HG03565 (cell line): ENCODE measurements around the gene ENTR1.
"Not testable (repeated sequence)": the region's sequence is repeated elsewhere in the genome, so short reads cannot be mapped to it uniquely, and the experiment has no call there.

ENCODE experiments used
- ATAC-seq: cut with Tn5 transposase; IDR thresholded peaks from one replicate; pipeline ENCODE4 v1.9.1; 2021; ENCODE audit warnings: mild to moderate bottlenecking, moderate library complexity; ENCODE audit not compliant: unreplicated experiment

The ENTR1 gene

DNA sequence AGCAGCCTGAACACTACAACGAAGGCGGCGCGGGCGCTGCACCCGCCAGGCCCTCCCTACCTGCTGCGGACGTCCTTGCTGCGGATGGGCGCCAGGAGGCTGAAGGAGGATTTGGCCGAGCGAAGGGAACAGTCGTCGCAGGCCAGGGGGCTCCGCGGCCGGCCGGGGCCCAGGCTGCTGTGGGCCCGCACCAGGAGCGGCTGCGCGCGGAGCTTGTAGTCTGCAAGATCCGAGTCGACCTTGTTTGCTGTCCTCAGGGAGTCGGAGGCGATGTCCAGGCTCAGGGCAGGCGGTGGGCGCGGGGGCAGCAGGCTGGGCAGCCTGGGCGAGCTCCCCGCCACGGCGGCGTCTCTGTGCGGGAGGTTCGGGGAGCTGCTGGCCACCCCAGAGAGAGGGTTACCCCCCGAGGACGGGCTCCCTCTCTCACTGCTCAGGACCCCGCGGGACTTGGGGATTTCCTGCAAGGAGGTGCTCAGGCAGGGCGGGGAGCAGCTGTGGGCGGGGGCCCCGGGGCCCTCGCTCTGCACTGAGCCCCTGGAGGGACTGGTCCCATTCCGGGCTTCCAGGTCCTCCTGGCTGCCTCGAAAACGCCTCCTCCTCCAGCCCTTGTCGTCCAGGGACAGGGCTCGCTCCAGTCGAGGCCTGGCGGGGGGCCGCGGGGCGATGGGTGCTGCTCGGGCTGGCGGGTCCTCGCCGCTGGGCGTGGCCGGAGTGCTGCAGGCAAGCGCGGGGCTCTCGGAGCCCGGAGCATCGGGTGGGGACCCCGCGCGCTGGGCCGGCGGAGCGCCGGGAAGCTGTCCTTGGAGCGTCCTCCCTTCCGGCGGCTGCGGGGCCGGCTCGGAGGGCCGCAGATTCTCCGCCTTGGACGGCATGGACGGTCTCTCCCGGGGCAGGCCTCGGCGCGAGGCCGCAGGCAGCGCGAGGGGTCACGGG is 28.4 kb upstream of the ENTR1 start:
- peak; percentile 28 for ATAC-seq

DNA sequence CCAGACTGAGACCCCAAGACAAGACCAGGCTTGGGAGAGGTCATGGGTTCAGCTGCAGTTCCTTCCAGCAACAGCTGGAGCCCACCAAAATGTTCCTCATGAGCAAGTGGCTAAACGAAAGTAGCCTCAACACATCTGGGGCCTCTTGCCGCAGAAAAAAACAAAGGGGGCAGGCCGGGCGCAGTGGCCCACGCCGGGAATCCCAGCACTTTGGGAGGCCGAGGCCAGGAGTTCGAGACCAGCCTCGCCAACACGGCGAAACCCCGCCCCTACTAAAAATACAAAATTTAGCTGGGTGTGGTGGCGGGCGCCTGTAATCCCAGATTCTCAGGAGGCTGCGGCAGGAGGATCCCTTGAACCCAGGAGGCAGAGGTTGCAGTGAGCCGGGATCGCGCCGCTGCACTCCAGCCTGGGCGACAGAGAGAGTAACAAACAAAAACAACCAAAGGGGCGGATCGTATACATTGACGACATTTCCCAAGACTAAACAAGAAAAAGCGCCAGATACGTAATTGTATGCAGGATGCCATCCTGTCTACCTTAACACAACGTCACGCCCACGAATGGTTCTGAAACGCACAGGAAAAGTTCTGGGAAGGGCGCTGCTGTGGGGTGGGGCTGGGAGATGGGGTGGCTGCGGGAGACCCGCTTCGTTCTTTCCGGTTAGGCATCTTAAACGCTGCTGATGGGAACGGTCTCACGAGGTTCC is 27.6 kb upstream of the ENTR1 start:
- no peak for ATAC-seq

DNA sequence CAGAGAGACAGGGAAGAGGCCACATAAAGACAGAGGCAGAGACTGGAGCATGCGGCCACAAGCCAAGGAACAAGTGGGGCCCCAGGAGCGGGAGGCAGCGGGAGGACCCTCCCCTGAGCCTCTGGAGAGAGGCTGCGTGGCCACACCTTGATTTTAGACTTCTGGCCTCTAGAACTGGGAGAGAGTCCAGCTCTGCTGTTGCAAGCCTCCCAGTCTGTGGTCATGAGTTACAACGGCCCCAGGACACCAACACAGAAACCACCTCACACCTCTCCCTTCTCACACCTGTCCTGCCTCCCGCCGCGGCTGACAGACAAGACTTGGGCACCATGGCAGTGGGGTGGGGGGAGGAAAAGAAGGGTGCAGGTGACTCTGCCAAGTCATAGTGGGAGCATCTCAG is 27.0 kb upstream of the ENTR1 start:
- no peak for ATAC-seq

DNA sequence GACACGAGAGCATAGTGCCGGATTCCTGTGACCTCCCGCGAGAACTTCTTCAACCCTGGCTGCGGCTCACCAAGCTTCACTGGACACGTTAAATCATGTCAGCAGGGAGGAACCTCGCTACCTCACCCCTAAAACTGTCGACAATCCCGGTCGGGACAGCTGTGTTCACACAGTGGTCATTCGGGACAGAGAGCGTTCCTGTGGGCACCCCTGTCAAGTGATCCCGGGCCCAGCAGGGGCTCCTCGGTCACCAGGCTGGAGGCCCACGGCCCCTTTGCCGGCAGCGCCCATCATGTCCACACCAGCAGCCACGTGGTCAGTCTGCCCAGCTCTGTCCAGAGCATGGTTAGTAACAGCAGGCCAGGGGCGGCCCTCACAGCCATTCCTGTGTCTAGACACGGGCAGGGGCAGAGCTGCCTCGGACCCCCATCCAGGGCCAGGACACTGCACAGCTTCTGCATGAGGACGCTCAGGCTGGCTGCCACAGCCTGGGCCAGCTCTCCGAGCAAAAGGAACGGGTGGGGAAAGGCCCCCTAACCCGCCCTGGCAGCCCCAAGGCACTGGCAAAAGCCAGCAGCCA is 25.7 kb upstream of the ENTR1 start:
- no peak for ATAC-seq

DNA sequence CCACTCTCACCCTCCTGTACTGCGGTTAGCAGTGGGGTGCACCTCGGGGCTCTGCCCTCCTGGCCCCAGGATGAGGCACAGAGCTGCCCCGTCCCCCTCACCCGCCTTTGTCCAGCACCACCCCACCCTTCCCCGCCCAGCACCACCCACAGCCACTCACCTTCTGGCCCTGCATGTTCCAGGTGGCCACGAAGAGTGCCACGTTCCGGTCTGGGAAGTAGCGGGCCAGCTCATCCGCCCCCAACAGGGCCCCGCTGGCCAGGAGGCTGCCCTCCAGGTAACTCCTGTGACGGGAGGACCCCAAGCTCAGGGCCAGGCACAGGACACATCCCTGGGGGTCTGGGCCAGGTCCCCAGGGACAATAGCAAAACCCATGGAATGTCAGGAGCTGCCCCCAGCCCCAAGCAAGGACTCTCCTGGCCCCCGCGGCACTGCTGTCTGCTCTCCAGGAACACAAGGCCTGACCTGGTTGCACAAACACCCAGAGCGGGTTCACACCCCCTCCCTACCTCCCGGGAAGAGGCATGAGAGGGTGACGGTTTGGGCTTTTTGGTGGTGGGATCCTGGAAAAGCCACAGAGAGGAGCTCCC is 24.3 kb upstream of the ENTR1 start:
- ATAC-seq: no peak

DNA sequence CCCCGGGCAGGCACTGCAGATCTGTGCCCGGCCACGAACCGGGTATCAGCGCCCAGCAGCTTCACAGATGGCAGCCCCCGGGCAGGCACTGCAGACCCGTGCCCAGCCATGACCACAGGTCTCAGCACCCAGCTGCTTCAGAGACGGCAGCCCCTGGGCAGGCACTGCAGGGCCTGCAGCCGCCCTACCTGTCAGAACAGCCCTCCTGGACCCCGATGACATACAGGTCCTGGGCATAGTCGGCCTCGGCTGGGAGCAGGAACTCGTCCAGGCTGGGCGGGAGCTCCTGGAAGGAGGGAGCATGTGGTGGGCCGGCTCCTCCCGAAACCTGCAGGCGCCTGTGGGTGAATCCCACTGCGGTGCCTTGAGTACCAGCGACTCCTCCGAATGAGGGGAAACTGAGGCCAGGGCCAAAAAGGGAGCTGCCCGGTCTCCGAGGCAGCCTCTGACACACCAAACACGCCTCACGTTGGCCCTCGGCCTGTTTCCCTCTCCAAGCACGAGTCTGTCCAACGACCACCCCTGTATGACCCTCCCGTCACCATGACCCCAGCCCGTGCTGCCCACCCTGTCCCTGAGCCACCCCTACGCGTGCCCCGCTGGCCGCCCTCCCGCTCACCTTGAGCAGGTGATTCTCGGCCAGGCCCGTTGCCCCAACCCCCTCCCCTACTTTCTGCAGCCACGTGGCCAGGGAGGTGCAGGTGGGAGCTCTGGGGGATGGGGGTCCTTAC is 23.6 kb upstream of the ENTR1 start:
- no peak for ATAC-seq

DNA sequence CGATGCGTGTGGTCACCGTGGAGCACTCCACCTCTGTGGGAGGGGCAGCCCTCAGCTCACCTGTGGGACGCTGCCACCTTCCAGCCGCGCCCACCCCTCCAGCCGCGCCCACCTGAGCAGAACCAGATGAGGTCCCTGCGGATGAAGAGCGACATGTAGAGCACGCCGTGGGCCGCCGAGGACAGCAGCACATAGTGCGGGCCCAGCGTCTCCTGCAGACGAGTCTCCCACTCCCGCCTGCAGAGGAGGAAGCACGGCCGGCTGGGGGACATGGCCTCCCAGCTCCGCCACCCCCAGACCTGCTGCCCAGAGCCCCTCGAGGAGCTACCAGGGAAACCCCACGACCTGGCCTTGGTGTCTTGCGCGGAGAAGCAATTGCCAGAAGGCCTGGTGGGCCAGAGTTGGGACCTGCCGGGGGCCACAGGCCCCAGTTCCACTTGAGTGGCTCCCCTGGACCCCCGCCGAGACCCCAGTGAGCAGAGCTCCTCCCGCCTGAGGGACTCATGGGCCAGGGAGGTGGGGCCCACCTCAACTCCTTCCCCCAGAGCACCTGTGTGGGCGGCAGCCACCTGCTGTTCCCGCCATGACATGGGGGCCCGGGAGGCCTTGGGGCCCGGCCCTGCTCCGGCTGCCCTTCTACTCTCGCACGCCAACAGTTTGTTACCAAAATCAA is 22.8 kb upstream of the ENTR1 start:
- no peak for ATAC-seq

DNA sequence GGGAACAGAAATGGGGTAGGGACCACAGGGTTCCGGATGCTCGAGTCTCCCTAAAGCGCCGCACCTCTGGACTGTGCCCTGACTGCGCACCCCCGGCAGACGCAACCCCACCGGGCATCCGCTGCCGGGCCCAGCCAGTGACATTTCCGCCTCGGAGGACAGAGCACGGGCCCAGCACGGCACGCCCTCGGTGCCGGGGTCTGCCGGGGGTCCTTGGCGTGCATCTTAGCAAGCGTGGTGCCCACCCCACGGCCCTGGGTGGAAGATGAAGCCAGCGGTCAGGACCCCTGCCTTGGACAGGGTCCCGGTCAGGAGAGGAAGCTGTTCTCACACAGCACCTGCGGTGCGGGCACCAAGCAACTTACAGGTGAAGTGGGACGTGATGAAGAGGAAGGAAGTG is 22.2 kb upstream of the ENTR1 start:
- ATAC-seq: no peak

DNA sequence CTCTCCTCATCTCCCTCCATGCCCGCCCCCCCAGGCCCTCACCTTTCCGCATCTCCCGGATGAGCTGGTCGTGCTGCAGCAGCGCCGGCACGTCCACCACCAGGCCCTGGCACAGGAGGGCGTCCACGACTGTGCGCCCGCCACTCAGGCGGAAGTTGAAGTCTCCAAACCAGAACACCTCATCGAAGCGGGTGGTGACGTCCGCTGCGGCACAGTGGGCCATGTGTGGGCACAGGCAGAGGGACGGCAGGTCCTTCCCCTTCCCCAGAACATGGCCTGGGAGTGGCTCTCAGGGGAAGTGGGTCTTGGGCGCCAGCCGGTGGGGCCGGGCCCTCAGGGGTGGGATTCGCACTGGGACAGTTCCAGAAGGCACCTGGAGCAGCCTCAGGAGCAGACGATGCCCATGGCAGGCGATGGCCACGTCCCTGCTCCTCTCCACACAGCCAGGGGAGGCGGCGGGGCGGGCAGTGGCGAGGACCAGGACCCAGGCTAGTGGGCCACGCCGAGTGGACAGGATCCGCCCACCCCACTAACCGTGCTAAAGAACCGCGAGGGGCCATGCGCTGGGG is 21.5 kb upstream of the ENTR1 start:
- no peak for ATAC-seq

DNA sequence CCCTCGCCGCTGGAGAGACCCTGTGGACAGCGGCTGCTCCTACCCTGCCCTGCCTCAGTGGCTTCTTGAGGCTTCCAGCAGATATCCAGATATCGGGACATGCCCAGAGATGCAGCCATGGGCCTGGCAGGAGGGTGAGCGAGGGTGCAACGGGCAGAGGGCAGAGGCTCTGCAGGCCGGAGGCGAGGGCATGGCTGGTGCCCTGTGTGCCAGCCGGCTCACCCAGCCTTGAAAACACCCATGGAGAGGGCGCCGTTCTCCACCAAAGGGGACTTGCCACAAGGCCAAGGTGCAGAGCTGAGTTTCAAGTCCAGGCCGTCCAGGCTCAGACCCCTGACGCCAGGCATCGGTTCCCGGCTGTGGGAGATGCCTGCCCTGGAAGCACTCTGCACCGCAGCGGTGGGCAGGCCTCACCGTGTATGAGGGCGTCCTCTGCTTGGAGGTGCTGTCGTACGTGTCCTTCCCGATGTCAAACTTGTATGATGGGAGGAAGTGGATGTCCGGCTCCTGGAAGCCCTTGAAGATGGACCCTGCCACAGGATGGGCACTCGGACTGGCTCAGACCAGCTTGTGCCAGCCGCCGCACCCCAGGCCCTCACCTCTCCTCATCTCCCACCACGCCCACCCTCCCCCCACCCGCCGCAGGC is 20.3 kb upstream of the ENTR1 start:
- no peak for ATAC-seq

DNA sequence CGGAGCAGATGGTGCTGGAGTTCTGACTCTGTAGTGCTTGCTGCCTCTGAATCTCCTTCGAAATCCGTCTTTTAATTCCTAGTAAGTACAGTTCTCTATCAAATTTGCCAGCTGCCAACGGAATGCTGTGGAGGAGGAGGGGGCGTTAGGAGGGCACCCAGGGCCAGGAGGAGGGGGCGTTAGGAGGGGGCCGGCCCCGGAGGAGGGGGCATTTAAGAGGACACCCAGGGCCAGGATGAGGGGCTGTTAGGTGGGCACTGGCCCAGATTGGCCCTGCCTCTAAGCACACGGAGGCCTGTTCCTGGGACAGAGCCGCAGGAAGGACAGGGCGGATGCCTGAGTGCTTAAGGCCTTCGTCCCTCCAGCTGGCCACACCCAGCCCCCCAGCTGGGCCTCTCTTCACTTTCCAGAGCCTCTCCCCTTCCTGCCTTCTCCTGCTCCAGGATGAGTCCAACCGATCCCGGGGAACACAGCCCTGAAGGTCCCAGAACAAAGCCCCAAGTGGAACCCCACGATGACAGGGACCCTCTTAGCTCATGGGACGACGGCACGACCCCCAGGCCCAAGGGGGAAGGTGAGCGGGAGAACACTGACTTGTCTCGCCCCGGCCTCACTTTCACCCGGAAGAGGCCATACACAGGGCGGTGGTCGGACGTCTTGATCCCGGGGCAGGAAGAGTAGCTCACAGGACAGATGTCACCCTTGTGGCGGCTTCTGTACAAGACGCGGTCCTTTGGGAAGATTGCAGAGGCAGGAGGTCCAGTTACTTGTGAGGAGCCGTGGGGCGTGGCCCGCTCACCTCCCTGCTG is 19.5 kb upstream of the ENTR1 start:
- ATAC-seq: no peak

DNA sequence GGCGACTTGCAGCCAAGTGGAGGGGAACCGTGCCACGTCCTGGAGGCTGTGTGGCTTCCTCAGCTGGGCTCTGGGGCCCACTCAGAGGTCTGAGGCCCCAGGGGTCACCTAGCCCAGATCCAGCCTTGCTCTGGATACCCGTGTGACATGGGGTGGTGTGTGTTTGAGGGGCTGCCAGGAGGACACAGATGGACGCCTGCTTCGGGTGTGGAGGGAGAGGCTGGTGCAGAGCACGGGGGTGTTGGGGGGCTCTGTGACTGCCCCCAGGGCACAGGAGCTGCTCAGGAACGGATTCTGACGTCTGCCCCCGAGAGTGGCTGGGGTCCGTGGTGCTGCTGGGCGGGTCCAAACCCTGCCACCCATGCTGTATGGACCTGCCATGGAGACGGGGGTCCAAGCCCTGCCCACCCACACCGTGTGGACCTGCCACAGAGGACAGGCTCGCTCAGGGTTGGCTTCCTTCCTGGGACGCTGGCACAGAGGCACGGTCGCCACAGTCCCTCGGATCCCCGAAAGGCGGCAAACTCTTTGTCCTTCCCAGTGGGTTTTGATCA is 18.7 kb upstream of the ENTR1 start:
- ATAC-seq: no peak

DNA sequence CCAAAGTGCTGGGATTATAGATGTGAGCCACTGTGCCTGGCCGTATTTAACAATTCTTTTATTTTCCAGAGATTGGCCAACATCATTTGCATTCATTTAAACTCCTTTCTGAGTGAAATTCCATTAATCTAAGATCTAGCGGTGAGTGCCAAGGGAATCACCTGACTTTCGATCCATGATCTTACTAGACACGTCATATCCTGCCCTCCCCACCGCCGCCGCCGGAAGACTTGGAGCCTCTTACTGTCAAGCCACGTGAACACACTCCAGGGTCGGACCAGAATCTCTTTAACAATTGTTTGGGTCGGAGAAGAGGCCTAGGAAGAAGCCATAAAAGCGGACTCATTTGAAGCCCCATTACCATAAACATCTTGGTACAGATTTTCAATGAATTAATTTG is 16.4 kb upstream of the ENTR1 start:
- no peak for ATAC-seq

DNA sequence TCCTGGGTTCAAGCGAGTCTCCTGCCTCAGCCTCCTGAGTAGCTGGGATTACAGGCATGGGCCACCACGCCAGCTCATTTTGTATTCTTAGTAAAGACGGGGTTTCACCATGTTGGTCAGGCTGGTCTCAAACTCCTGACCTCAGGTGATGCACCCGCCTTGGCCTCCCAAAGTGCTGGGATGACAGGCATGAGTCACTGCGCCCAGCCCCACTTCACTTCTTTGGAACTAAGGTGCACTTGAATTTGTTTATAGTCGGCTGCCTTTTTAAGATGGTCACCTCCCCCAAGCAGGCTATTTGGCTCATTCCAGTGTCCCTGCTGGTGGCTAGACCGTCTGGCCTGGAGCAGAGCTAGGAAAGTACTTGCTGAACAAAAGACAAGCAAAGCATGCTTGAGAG is 15.0 kb upstream of the ENTR1 start:
- not testable (repeated sequence) for ATAC-seq

DNA sequence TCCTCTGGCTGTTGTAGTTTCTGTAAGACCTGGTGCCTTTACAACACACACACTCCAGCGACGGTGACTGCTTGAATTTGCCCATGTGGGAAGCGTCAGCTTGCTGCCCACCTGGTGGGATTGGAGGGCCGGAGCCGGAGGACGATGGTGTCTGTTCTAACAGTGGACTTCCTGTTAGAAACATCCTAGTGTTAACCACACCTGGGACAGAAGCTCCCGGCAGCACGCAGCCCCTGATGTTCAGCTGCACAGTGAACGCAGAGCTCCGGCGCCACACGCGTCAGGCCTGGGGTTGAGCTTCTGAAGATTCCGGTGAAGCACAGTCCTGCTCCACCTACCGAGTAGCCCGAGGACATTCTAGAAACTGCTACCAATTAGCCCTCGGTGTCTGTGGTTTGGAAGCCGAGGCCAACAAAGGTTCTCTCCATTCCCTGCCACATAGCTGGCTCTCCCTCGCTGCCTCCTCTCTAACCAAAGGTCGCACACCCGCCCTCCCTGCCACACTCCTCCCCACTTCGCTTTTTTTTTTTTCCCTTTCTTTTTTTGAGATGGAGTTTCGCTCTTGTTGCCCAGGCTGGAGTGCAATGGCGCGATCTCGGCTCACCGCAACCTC is 14.4 kb upstream of the ENTR1 start:
- no peak for ATAC-seq

DNA sequence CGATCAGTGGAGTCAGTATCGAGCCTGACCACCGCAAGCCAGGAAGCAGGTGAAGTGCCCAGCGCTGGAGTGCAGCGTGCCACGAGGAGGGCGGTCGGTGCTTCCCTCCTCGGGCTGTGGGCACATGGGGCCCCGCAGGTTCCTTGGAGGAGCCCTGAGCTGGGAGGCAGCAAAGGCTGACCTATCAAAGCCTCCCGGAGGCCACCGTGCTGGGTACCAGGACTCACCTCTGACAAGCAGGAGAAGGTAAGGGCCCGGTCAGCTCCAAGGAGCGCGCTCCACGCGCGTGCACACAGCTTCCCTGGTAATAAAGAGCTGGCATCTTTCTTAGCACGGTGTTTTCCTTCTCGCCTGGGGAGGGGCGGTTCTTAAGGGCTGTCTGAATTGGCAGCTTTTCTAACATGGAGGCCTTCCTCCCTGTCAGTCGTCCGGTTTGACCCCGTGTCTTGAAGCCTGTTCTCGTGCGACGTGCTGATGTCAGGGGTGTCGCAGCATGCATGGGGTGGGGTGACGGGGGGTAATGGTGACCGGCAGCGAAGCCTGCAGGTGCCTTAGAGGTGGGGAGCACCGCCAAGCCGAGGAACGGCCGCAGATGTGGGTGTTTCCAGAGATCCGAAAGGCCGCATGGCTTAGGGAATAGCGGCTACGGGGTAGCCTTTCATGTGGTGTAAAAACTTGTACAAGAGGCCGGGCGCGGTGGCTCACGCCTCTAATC is 13.2 kb upstream of the ENTR1 start:
- ATAC-seq: no peak

DNA sequence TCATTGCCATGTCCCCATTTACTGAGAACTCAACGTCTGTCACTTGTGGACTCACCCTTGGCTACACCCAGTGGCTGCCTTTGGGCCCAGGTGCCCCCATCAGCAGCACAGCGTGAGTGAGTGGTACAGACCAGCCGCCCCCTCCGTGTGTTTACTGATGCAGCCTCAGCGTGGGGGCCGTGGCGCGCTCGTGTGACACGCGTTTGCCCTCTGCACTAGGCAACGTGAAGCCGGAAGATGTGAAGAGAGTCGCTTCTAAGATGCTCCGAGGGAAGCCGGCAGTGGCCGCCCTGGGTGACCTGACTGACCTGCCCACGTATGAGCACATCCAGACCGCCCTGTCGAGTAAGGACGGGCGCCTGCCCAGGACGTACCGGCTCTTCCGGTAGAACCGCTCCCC is 12.5 kb upstream of the ENTR1 start:
- no peak for ATAC-seq
